Mesendoderm (in vitro differentiated cells): ENCODE data around the gene GSG1L.

Source experiments
- DNase-seq: peaks from one replicate; pipeline ENCODE4 v3.0.0; 2013
- H2AK5ac ChIP-seq: 2 replicates; pipeline ENCODE4 v1.6.1; 2013; ENCODE audit warnings: low read length, inconsistent platforms
- H2BK120ac ChIP-seq: 2 replicates; pipeline ENCODE4 v1.6.1; 2013; ENCODE audit warnings: low read depth, mild to moderate bottlenecking, low read length, moderate library complexity, mixed read lengths
- H2BK15ac ChIP-seq: replicated peaks from 2 replicates; pipeline ENCODE4 v1.6.1; 2013; ENCODE audit warnings: low read depth, mild to moderate bottlenecking, moderate library complexity
- H2BK5ac ChIP-seq: 2 replicates; pipeline ENCODE4 v1.6.1; 2013; ENCODE audit warnings: low read length, inconsistent platforms
- H3K18ac ChIP-seq: 2 replicates; pipeline ENCODE4 v1.6.1; 2013; ENCODE audit warnings: mild to moderate bottlenecking, low read length, mixed read lengths
- H3K23ac ChIP-seq: one replicate; pipeline ENCODE4 v1.6.1; 2013; ENCODE audit warnings: low read length
- H3K27ac ChIP-seq: 2 replicates; pipeline ENCODE4 v1.5.1; 2013; ENCODE audit warnings: low read depth, mild to moderate bottlenecking, inconsistent platforms, low read length, moderate library complexity
- H3K27me3 ChIP-seq: 2 replicates; pipeline ENCODE4 v1.6.1; 2013; ENCODE audit warnings: low read length, control low read depth, mild to moderate bottlenecking, inconsistent platforms; ENCODE audit not compliant: insufficient read depth, poor library complexity
- H3K36me3 ChIP-seq: 2 replicates; pipeline ENCODE4 v1.6.1; 2013; ENCODE audit warnings: low read length, inconsistent platforms; ENCODE audit not compliant: control insufficient read depth, insufficient read depth
- H3K4ac ChIP-seq: one replicate; pipeline ENCODE4 v1.6.1; 2013; ENCODE audit warnings: low read depth, mild to moderate bottlenecking, low read length, moderate library complexity
- H3K4me1 ChIP-seq: 2 replicates; pipeline ENCODE4 v1.6.1; 2013; ENCODE audit warnings: low read depth, low read length, inconsistent platforms; ENCODE audit not compliant: control insufficient read depth
- H3K4me2 ChIP-seq: 2 replicates; pipeline ENCODE4 v1.6.1; 2013; ENCODE audit warnings: low read length
- H3K4me3 ChIP-seq: 2 replicates; pipeline ENCODE4 v1.5.1; 2013; ENCODE audit warnings: mild to moderate bottlenecking, low read length
- H3K56ac ChIP-seq: one replicate; pipeline ENCODE4 v1.6.1; 2013; ENCODE audit warnings: low read length
- H3K79me1 ChIP-seq: 2 replicates; pipeline ENCODE4 v1.6.1; 2013; ENCODE audit warnings: low read length, inconsistent platforms
- H3K79me2 ChIP-seq: 2 replicates; pipeline ENCODE4 v1.6.1; 2013; ENCODE audit warnings: mild to moderate bottlenecking, low read length; ENCODE audit not compliant: control insufficient read depth, insufficient read depth
- H3K9ac ChIP-seq: 2 replicates; pipeline ENCODE4 v1.6.1; 2013; ENCODE audit warnings: low read length, inconsistent platforms
- H4K5ac ChIP-seq: one replicate; pipeline ENCODE4 v1.6.1; 2013; ENCODE audit warnings: low read length
- H4K8ac ChIP-seq: one replicate; pipeline ENCODE4 v1.6.1; 2013; ENCODE audit warnings: low read depth, mild to moderate bottlenecking, control low read depth, low read length, moderate library complexity
- WGBS: extraction: QIAGEN DNeasy Blood & Tissue Kit; methylation state at CpG from one replicate; pipeline ENCODE4 v1.1.7; 2013; ENCODE audit warnings: low lambda C conversion rate, missing lambda C conversion rate; ENCODE audit not compliant: insufficient coverage; ENCODE audit errors: extremely low coverage; 5-methylcytosine and 5-hydroxymethylcytosine counted together

The GSG1L gene

GRCh38 chr16:28003923-28004322, 59.6 kb downstream of the GSG1L start:
- H3K18ac ChIP-seq = no peak overlapping the region
- no peak overlapping the region for H4K5ac ChIP-seq
- no peak overlapping the region for H2AK5ac ChIP-seq
- no peak for DNase-seq
- no peak overlapping the region for H3K4ac ChIP-seq
- H4K8ac ChIP-seq = no peak overlapping the region
- H3K36me3 ChIP-seq = no peaks in the 10 kb centered on the region
- no peaks in the 10 kb centered on the region for H3K27me3 ChIP-seq
- WGBS = no CpG with 5 or more reads among the region's 9 CpGs
- no peaks in the 10 kb centered on the region for H3K4me1 ChIP-seq
- no peak overlapping the region for H3K56ac ChIP-seq
- H3K27ac ChIP-seq = no peak overlapping the region
- no peak overlapping the region for H3K4me2 ChIP-seq
- H3K79me1 ChIP-seq = no peaks in the 10 kb centered on the region
- no peak overlapping the region for H2BK5ac ChIP-seq
- H3K9ac ChIP-seq = no peak overlapping the region
- H2BK15ac ChIP-seq = no peak overlapping the region
- no peak overlapping the region for H2BK120ac ChIP-seq
- H3K4me3 ChIP-seq = no peak overlapping the region
- no peaks in the 10 kb centered on the region for H3K79me2 ChIP-seq
- no peak overlapping the region for H3K23ac ChIP-seq

- no peak overlapping the region for H2BK120ac ChIP-seq
- DNase-seq = no peak
- no peaks in the 10 kb centered on the region for H3K79me2 ChIP-seq
- H3K4ac ChIP-seq = no peak overlapping the region
- no peak overlapping the region for H3K4me2 ChIP-seq
- H3K27ac ChIP-seq = no peak overlapping the region
- no peak overlapping the region for H4K5ac ChIP-seq
- no peaks in the 10 kb centered on the region for H3K4me1 ChIP-seq
- H3K23ac ChIP-seq = no peak overlapping the region
- no peak overlapping the region for H2BK15ac ChIP-seq
- H3K18ac ChIP-seq = no peak overlapping the region
- H3K27me3 ChIP-seq = no peaks in the 10 kb centered on the region
- no peak overlapping the region for H4K8ac ChIP-seq
- WGBS = no CpG with 5 or more reads among the region's 14 CpGs
- H3K36me3 ChIP-seq = no peaks in the 10 kb centered on the region
- H3K56ac ChIP-seq = no peak overlapping the region
- no peak overlapping the region for H2BK5ac ChIP-seq
- H3K4me3 ChIP-seq = no peak overlapping the region
- no peak overlapping the region for H3K9ac ChIP-seq
- no peak overlapping the region for H2AK5ac ChIP-seq
- no peaks in the 10 kb centered on the region for H3K79me1 ChIP-seq
These were observed 60.3 kb downstream of the GSG1L start for GRCh38 chr16:28003021-28003865.

DNA sequence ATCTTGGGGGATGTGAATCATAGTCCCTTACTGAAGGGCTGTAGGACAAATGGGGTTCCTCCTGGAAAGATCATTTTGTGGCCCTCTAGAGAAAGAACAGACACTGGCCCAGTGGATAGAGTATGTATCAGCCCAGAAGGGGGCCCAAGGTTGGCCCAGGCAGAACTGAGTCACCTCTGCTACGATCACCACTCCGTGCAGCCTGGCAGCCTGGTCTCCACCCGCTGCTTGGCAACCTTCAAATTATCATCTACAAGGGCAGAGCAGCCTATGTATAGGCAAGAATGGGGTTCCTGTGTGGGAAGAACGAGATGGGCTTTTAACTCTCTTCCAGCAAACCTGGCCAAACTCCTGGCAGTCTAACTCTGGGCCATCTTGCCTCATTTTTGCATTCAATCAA, 61.9 kb downstream of the GSG1L start:
- no peak overlapping the region for H2BK120ac ChIP-seq
- H3K9ac ChIP-seq = no peak overlapping the region
- H3K36me3 ChIP-seq = no peaks in the 10 kb centered on the region
- H2BK5ac ChIP-seq = no peak overlapping the region
- no peak overlapping the region for H3K4ac ChIP-seq
- H3K79me1 ChIP-seq = no peaks in the 10 kb centered on the region
- no peak overlapping the region for H3K56ac ChIP-seq
- no CpG with 5 or more reads among the region's 4 CpGs for WGBS
- H3K27ac ChIP-seq = no peak overlapping the region
- H3K4me3 ChIP-seq = no peak overlapping the region
- H3K4me1 ChIP-seq = no peaks in the 10 kb centered on the region
- no peak overlapping the region for H4K8ac ChIP-seq
- no peak overlapping the region for H2AK5ac ChIP-seq
- DNase-seq = no peak
- no peaks in the 10 kb centered on the region for H3K79me2 ChIP-seq
- H3K18ac ChIP-seq = no peak overlapping the region
- no peaks in the 10 kb centered on the region for H3K27me3 ChIP-seq
- no peak overlapping the region for H2BK15ac ChIP-seq
- H4K5ac ChIP-seq = no peak overlapping the region
- H3K4me2 ChIP-seq = no peak overlapping the region
- no peak overlapping the region for H3K23ac ChIP-seq

DNA sequence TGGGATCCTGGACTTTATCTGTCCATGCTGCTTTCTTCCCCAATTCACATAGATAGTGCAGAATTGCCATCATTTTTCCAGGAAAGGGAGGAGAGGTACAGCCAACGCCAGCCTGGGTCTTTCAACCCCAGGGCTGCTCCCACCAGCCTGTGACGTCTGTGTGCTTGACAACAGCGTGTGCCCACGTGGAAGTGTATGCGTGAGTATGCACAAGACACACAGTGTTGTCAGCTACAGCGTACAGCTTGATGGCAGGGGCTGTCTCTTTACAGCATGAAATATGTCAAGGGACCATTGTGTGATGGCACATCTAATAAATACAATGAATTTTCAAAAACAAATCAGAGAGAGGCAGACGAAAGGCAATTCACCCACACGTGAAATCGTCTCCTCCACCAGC, 62.3 kb downstream of the GSG1L start:
- no CpG with 5 or more reads among the region's 9 CpGs for WGBS
- no peak overlapping the region for H4K8ac ChIP-seq
- no peak overlapping the region for H2BK120ac ChIP-seq

GRCh38 chr16:28000314-28001169, 63.0 kb downstream of the GSG1L start:
- Histone ChIP-seq H3K56ac (no peak overlapping the region), H2BK5ac (no peak overlapping the region), H2BK120ac (no peak overlapping the region), H3K4me2 (no peak overlapping the region), H3K36me3 (no peaks in the 10 kb centered on the region), H2AK5ac (no peak overlapping the region), H3K23ac (no peak overlapping the region), H3K4ac (no peak overlapping the region), H4K5ac (no peak overlapping the region), H3K4me1 (no peaks in the 10 kb centered on the region), H3K9ac (no peak overlapping the region), H3K27ac (no peak overlapping the region), H3K79me2 (no peaks in the 10 kb centered on the region), H2BK15ac (no peak overlapping the region), H3K27me3 (no peaks in the 10 kb centered on the region), H3K79me1 (no peaks in the 10 kb centered on the region), H3K18ac (no peak overlapping the region), H3K4me3 (no peak overlapping the region), H4K8ac (no peak overlapping the region)
- DNase-seq = no peak
- WGBS = no CpG with 5 or more reads among the region's 9 CpGs

More for the DNA sequence above, 62.3 kb downstream of the GSG1L start:
- H3K23ac ChIP-seq = no peak overlapping the region
- H3K27ac ChIP-seq = no peak overlapping the region
- no peak overlapping the region for H2AK5ac ChIP-seq
- no peak overlapping the region for H3K9ac ChIP-seq
- H3K18ac ChIP-seq = no peak overlapping the region
- no peak overlapping the region for H2BK15ac ChIP-seq
- H3K36me3 ChIP-seq = no peaks in the 10 kb centered on the region
- no peak overlapping the region for H3K56ac ChIP-seq
- no peak overlapping the region for H3K4ac ChIP-seq
- H3K79me2 ChIP-seq = no peaks in the 10 kb centered on the region
- H2BK5ac ChIP-seq = no peak overlapping the region
- H3K4me1 ChIP-seq = no peaks in the 10 kb centered on the region
- H3K4me3 ChIP-seq = no peak overlapping the region
- no peaks in the 10 kb centered on the region for H3K79me1 ChIP-seq
- no peak overlapping the region for H3K4me2 ChIP-seq
- H4K5ac ChIP-seq = no peak overlapping the region
- H3K27me3 ChIP-seq = no peaks in the 10 kb centered on the region
- DNase-seq = no peak
